KOPT-K1 (cell line): ENCODE data around the gene TEX47.

Source experiments
- H3K27ac ChIP-seq: fragments of 200-600 bp; sonication (generic); 2 replicates; pipeline ENCODE4 v1.5.1; 2016; ENCODE audit warnings: antibody characterized with exemption, mild to moderate bottlenecking, low read depth, low read length; ENCODE audit not compliant: poor library complexity, severe bottlenecking
- H3K36me3 ChIP-seq: fragments of 200-600 bp; sonication (generic); 2 replicates; pipeline ENCODE4 v1.5.1; 2017; ENCODE audit warnings: antibody characterized with exemption, mild to moderate bottlenecking, low read length, moderate library complexity; ENCODE audit not compliant: insufficient read depth
- H3K9me3 ChIP-seq: fragments of 200-600 bp; sonication (generic); 2 replicates; pipeline ENCODE4 v1.5.1; 2017; ENCODE audit warnings: antibody characterized with exemption, low read length, mild to moderate bottlenecking; ENCODE audit not compliant: insufficient read depth, poor library complexity, severe bottlenecking

The TEX47 gene

GRCh38 chr7:88795553-88795952 is at the start of gene TEX47:
Gene TEX47 (minus strand): TSS chr7:88795737. CDS start chr7:88794942, 795 bp downstream.
- H3K36me3 ChIP-seq = no peaks in the 10 kb centered on the region
- no peak within 1 kb of the TSS for H3K27ac ChIP-seq
- no peaks in the 10 kb centered on the region for H3K9me3 ChIP-seq

GRCh38 chr7:88845091-88845490 is 49.6 kb upstream of the TEX47 start:
- Histone ChIP-seq H3K27ac (no peak overlapping the region), H3K9me3 (no peaks in the 10 kb centered on the region), H3K36me3 (no peaks in the 10 kb centered on the region)

GRCh38 chr7:88842201-88842600 is 46.7 kb upstream of the TEX47 start:
- H3K9me3 ChIP-seq = no peaks in the 10 kb centered on the region
- H3K36me3 ChIP-seq = no peaks in the 10 kb centered on the region
- no peak overlapping the region for H3K27ac ChIP-seq

GRCh38 chr7:88835147-88835728 is 39.7 kb upstream of the TEX47 start:
- Histone ChIP-seq H3K36me3 (no peaks in the 10 kb centered on the region), H3K9me3 (no peaks in the 10 kb centered on the region), H3K27ac (no peak overlapping the region)

- H3K9me3 ChIP-seq = no peaks in the 10 kb centered on the region
- no peaks in the 10 kb centered on the region for H3K36me3 ChIP-seq
- H3K27ac ChIP-seq = no peak overlapping the region
Measured at GRCh38 chr7:88826222-88826621, 30.7 kb upstream of the TEX47 start.

- no peak overlapping the region for H3K27ac ChIP-seq
- H3K36me3 ChIP-seq = no peaks in the 10 kb centered on the region
- no peaks in the 10 kb centered on the region for H3K9me3 ChIP-seq
Measured at GRCh38 chr7:88818552-88818951, 23.0 kb upstream of the TEX47 start.

GRCh38 chr7:88806280-88807037 is 10.9 kb upstream of the TEX47 start:
- Histone ChIP-seq H3K27ac (no peak overlapping the region), H3K9me3 (no peaks in the 10 kb centered on the region), H3K36me3 (no peaks in the 10 kb centered on the region)

- H3K36me3 ChIP-seq = no peaks in the 10 kb centered on the region
- H3K9me3 ChIP-seq = no peaks in the 10 kb centered on the region
- H3K27ac ChIP-seq = no peak overlapping the region
Measured at GRCh38 chr7:88801046-88801445, 5.5 kb upstream of the TEX47 start.

GRCh38 chr7:88792361-88792760 is 3.2 kb downstream of the TEX47 start:
- Histone ChIP-seq H3K9me3 (no peaks in the 10 kb centered on the region), H3K36me3 (no peaks in the 10 kb centered on the region), H3K27ac (no peak overlapping the region)

- Histone ChIP-seq H3K9me3 (no peaks in the 10 kb centered on the region), H3K36me3 (no peaks in the 10 kb centered on the region), H3K27ac (no peak overlapping the region)
Measured at GRCh38 chr7:88791891-88792290, 3.6 kb downstream of the TEX47 start.

- Histone ChIP-seq H3K36me3 (no peaks in the 10 kb centered on the region), H3K27ac (no peak overlapping the region), H3K9me3 (no peaks in the 10 kb centered on the region)
Measured at GRCh38 chr7:88789480-88790064, 6.0 kb downstream of the TEX47 start.

- Histone ChIP-seq H3K36me3 (no peaks in the 10 kb centered on the region), H3K27ac (no peak overlapping the region), H3K9me3 (no peaks in the 10 kb centered on the region)
Measured at GRCh38 chr7:88787777-88788176, 7.8 kb downstream of the TEX47 start.

- no peak overlapping the region for H3K27ac ChIP-seq
- no peaks in the 10 kb centered on the region for H3K36me3 ChIP-seq
- no peaks in the 10 kb centered on the region for H3K9me3 ChIP-seq
Measured at GRCh38 chr7:88775838-88776237, 19.7 kb downstream of the TEX47 start.

GRCh38 chr7:88772776-88773175 is 22.8 kb downstream of the TEX47 start:
- no peaks in the 10 kb centered on the region for H3K9me3 ChIP-seq
- no peak overlapping the region for H3K27ac ChIP-seq
- H3K36me3 ChIP-seq = no peaks in the 10 kb centered on the region

- Histone ChIP-seq H3K27ac (no peak overlapping the region), H3K36me3 (no peaks in the 10 kb centered on the region), H3K9me3 (no peaks in the 10 kb centered on the region)
Measured at GRCh38 chr7:88771417-88771816, 24.1 kb downstream of the TEX47 start.

GRCh38 chr7:88761779-88762178 is 33.8 kb downstream of the TEX47 start:
- no peak overlapping the region for H3K27ac ChIP-seq
- H3K36me3 ChIP-seq = no peaks in the 10 kb centered on the region
- no peaks in the 10 kb centered on the region for H3K9me3 ChIP-seq
